HG02943 (cell line): ENCODE measurements around the gene SMIM1.

Experiments
- ATAC-seq: cut with Tn5 transposase; IDR thresholded peaks from one replicate; pipeline ENCODE4 v1.9.1; 2021; ENCODE audit warnings: mild to moderate bottlenecking, low read depth, moderate library complexity; ENCODE audit not compliant: unreplicated experiment

SMIM1 gene

GRCh38 chr1:3753656-3754454 lies 18.7 kb upstream of the SMIM1 start:
- ATAC-seq = no peak

GRCh38 chr1:3756394-3756793 lies 16.2 kb upstream of the SMIM1 start:
- no peak for ATAC-seq

- ATAC-seq = no peak
These were observed 13.4 kb upstream of the SMIM1 start for GRCh38 chr1:3759164-3759563.

DNA sequence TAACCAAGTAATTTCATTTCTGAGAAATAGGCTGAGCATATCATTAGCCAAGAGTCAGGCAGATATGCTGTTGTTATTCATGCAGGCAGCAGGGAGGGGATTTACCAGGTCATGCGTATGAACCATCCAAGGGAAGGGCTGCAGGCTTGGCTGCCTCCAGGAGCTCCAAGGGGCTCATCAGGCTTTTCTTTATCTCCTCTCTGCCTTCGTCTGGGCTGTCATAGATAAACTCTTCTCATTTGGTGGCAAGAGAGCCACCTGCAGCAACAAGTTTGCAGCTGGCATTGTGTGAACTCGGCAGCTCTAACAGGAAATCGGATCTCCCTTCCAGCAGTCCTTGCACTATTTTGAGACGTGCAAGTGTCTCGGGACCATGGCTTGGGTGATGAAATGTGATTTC lies 12.8 kb upstream of the SMIM1 start:
- no peak for ATAC-seq

- ATAC-seq = no peak
These were observed 11.1 kb upstream of the SMIM1 start for GRCh38 chr1:3761296-3762010.

GRCh38 chr1:3762151-3762872 lies 10.2 kb upstream of the SMIM1 start:
- no peak for ATAC-seq

DNA sequence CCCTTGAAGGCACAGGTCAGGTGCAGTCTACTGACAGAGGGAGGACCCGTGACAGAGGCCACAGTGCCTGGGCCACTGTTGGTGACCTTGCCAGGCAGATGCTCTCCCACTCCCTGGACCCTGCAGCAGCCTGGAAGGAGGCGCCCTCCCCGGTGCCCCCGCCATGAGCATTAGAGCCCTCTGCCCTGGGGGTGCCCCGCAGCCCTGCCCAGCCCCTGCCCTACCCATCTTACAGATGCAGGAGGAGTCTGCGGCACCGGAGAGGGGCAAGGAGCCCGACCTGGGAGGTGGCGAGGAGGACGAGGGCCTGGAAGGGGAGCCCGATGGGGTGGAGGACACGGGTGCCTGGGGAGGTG lies 9.7 kb upstream of the SMIM1 start:
- no peak for ATAC-seq

DNA sequence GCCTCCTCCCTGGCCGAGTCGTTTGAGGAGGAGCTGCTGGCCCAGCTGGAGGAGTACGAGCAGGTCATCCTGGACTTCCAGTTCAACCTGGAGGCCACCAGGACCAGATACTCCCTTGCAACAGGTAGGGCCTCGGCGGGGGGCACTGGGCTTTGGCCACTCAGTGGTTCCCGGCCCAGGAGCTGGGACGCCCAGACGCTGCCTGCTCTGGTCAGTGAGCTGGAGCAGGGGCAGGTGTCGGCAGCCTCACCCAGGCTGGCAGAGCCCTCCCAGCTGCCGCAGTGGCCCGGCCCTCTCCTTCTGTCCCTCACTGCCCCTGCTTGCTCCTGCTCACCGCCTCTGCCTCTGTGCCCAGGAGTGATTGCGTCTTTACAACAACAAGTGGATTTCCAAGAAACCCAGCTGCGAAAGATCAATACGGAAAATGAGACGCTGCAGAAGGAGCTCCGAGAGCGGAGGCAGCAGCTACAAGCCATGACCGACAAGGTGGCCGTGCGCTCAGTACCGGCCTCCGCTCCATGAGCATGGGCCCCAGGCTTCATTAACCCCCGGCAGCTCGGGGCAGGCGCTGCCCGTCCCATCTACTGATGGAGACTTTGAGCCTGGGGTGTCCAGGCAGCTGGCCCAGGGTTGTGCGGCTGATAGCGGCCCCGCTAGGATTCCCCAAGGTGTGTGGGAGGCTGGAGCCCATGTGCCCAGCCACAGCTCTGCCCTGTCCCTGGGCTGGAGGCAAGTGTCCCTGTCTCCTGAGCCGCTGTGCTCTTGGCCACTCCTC lies 9.0 kb upstream of the SMIM1 start:
- no peak for ATAC-seq

GRCh38 chr1:3767328-3767925 lies 5.1 kb upstream of the SMIM1 start:
- ATAC-seq = no peak

DNA sequence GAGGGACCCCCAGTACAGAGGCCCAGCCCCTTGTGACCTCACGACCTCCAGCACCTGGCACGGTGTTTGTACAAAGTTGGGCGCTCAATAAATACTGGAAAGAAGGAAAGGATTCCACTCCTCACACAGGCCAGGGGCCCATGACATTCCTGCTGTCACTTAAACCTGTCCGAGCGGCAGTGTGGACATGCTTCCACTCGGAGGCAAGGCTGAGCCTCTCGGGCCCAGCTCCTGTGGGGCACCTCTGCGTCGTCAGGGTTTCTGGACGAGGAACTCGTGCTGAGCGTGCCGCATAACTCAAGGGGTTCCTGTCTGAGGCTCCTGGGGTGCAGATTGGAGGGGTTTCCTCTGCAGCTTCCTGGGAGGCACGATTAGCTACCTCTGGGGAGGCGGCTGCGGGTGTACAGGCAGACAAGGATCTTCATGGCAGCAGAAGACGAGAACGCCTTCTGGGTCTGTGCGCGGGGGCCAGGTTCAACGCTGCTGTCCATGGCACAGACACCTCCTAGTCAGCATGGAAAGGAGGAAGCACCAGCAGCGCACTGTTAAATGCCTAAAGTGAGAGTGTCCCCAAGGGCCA lies 3.6 kb upstream of the SMIM1 start:
- no peak for ATAC-seq

DNA sequence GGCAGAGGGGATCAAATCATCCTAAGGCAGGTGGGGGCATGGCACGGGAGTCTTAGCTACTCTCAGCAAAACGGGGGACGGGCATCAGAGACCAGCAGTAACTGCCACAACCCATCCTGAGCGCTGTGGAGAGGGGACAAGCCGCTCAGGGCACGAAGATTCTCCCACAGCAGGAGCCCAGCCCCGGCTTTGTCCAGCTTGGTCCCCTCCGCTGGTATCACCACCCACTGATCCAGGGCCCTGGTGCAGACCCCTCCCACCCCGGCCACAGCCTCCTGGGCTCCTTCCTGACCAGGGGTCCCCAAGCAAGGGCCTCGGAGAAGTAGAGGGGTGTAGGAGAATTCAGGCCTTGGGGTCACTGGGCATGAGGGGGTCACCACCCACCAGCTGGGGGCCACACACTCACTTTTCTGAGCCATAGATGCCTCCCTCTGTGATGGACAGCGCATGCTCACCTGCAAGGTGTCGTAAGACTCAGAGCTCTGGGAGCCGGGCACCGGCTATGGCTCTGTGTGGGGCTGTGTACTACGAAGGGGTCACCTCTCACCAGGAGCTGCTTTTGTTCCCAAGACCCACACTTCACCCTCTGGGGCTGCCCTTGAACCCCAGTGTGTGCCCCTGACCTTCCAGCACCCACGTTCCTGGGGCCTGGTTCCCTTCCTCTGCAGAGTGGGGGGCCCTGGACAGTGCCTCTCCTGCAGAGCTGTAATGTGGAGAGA lies 2.3 kb upstream of the SMIM1 start:
- no peak for ATAC-seq

- peak; percentile 9 for ATAC-seq
These were observed 1.2 kb upstream of the SMIM1 start for GRCh38 chr1:3771108-3772026.

GRCh38 chr1:3772027-3772714 lies 378 bp upstream of the SMIM1 start:
- ATAC-seq = peak; percentile 47

DNA sequence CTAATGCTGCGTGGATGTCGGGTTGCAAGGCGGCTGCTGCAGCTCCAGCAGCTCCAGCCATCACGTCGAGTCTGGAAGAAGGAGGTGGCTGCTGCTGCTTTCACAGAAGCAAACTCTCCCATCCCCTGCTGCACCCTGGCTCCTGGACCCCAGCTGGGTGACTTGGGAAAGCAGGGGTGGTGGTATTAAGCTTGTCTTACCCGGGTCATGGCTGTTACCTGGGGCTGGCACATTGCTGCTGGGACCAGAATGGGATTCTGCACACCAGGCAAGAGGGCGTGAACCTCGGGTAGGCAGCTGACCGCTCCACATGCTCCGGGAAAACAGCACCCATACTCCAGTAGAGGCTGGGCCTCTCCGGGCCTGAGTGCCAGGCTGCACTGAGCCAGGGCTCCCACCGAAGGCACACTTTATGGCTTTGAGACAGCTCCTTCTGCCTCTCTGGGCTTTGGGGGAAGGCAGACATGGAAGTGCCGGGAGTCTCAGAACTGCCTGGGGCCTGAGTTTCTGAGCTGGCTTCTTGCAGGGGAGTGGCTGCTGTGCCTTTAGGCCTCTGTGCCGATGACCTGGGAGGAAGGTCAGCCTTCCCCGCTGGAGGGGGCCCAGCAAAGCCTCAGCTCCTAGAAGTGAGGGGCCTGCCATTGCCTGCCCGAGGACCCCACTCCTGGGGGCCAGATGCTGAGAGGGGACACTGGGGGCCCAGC lies 1.2 kb downstream of the SMIM1 start:
- ATAC-seq = no peak

GRCh38 chr1:3774276-3774945 lies 1.9 kb downstream of the SMIM1 start:
- ATAC-seq = no peak

- ATAC-seq = no peak
These were observed 2.5 kb downstream of the SMIM1 start for GRCh38 chr1:3774946-3775489.
